ENCODE results near the gene ASCL1. TPM values are rescaled to one million over a fixed set of nuclear protein-coding genes. Genes with fewer than 3 reads are reported as not detected.

ASCL1 gene
- total RNA-seq, 2 experiments from 2014 or later = not detected

DNA sequence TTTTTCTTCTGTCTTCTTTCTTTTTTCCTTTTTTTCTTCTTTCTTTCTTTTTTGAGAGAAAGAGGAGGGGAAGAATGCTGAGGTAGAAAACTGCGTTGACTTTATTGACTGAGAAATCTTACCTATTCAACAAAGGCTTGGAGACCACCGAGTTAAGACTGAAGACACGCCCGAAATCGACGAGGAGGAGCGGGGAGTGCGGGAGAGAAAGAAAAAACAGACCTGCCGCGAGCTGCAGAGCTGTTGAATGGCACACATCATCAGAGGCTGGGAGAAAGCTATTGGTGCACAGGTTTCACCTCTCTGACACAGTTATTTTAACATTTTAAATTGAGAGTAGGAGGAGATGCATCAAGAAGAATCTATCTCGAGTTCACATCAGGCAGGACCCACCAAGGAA, 5.1 kb downstream of the ASCL1 start:
- ATAC-seq (ENCODE audit: poor library complexity) = no peak
- peaks cover 18% of the 10 kb centered on the region for H3K4me1 Mint-ChIP-seq (ENCODE audit: low read depth)
- Histone ChIP-seq H3K4me3 (ENCODE audit: low read length) (no peak overlapping the region), H3K27me3 (ENCODE audit: control insufficient read depth in 1 of 2, insufficient read depth in 2 of 2, low read length in 2 of 2) (peaks cover 69 to 98% of the 10 kb centered on the region in 2 experiments), H3K36me3 (ENCODE audit: insufficient read depth, low read length) (no peaks in the 10 kb centered on the region), H3K9me3 (ENCODE audit: control insufficient read depth in 1 of 2, insufficient read depth in 1 of 2, low read length in 2 of 2) (peaks cover 8 to 24% of the 10 kb centered on the region in 2 experiments), H3K27ac (ENCODE audit: low read depth in 1 of 2, low read length in 2 of 2) (no peak overlapping the region), H3K4me1 (ENCODE audit: insufficient read depth, low read length) (peaks cover 15% of the 10 kb centered on the region)
- H3K27ac Mint-ChIP-seq = no peak overlapping the region
- H3K9me3 Mint-ChIP-seq = peaks cover 6% of the 10 kb centered on the region
- intact Hi-C loops (cut with DNase I, micrococcal nuclease) = no loop called here
- H3K36me3 Mint-ChIP-seq (ENCODE audit: low read depth) = no peaks in the 10 kb centered on the region
- ChIA-PET CTCF (no interaction called here), POLR2A (no interaction called here)
- peaks cover 95% of the 10 kb centered on the region for H3K27me3 Mint-ChIP-seq
- TF ChIP-seq, protein P1, sequence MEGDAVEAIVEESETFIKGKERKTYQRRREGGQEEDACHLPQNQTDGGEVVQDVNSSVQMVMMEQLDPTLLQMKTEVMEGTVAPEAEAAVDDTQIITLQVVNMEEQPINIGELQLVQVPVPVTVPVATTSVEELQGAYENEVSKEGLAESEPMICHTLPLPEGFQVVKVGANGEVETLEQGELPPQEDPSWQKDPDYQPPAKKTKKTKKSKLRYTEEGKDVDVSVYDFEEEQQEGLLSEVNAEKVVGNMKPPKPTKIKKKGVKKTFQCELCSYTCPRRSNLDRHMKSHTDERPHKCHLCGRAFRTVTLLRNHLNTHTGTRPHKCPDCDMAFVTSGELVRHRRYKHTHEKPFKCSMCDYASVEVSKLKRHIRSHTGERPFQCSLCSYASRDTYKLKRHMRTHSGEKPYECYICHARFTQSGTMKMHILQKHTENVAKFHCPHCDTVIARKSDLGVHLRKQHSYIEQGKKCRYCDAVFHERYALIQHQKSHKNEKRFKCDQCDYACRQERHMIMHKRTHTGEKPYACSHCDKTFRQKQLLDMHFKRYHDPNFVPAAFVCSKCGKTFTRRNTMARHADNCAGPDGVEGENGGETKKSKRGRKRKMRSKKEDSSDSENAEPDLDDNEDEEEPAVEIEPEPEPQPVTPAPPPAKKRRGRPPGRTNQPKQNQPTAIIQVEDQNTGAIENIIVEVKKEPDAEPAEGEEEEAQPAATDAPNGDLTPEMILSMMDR (IDR thresholded peaks at IDR 0.05) = no peak
- H3K4me3 Mint-ChIP-seq = peak overlapping the region; percentile 5
- no peak for DNase-seq

DNA sequence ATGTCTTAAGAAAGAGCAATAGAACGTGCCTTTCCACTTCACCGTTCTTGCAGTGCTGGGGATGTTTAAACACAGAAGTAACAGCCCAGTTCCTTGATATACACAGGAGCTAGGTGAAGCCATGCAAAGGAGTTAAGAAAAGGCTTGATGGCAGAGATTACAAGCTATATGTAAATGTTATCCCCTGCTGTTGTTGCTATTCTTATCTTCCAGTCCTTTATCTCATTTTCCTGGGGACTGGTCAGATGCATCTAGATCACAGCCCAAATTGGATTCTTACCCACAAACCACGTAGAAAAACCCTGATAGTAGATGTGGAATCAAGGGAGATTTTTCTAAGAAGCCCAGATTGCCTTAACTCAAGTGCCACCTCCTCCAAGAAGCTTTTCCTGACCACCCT, 5.5 kb downstream of the ASCL1 start:
- Mint-ChIP-seq H3K4me1 (ENCODE audit: low read depth) (peaks cover 18% of the 10 kb centered on the region), H3K27me3 (peaks cover 95% of the 10 kb centered on the region), H3K9me3 (peaks cover 6% of the 10 kb centered on the region), H3K4me3 (no peak overlapping the region), H3K36me3 (ENCODE audit: low read depth) (no peaks in the 10 kb centered on the region), H3K27ac (no peak overlapping the region)
- peaks cover 8 to 19% of the 10 kb centered on the region in 2 experiments for H3K9me3 ChIP-seq (ENCODE audit: control insufficient read depth in 1 of 2, insufficient read depth in 1 of 2, low read length in 2 of 2)
- peaks cover 67 to 95% of the 10 kb centered on the region in 2 experiments for H3K27me3 ChIP-seq (ENCODE audit: control insufficient read depth in 1 of 2, insufficient read depth in 2 of 2, low read length in 2 of 2)
- ChIA-PET POLR2A (no interaction called here), CTCF (no interaction called here)
- no peaks in the 10 kb centered on the region for H3K36me3 ChIP-seq (ENCODE audit: insufficient read depth, low read length)
- intact Hi-C loops (cut with DNase I, micrococcal nuclease) = no loop called here
- no peak for DNase-seq
- H3K4me3 ChIP-seq (ENCODE audit: low read length) = no peak overlapping the region
- TF ChIP-seq, protein P1 (IDR thresholded peaks at IDR 0.05) = no peak
- ATAC-seq (ENCODE audit: poor library complexity) = no peak
- no peak overlapping the region for H3K27ac ChIP-seq (ENCODE audit: low read depth in 1 of 2, low read length in 2 of 2)
- H3K4me1 ChIP-seq (ENCODE audit: insufficient read depth, low read length) = peaks cover 11% of the 10 kb centered on the region

DNA sequence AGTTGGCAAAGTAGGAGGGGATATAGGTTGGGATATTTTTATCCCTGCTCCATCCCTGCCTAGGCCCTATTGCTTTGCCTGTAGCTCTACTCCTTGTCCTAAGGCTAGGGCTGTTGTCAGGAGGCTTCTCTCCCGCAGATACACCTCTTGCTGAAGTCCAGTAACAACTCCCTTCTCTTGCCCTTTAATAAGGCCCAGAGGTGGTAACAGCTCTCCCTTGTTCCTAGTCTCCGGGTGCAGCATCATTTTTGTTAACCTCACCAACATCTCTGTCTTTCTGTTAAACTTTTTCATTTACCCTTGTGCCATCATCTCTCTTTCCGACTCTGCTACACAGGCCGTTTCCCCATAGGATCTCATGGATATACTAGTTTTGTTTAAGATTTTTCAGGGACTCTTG, 6.3 kb downstream of the ASCL1 start:
- Histone ChIP-seq H3K27ac (ENCODE audit: low read depth in 1 of 2, low read length in 2 of 2) (no peak overlapping the region), H3K4me1 (ENCODE audit: insufficient read depth, low read length) (peaks cover 10% of the 10 kb centered on the region), H3K4me3 (ENCODE audit: low read length) (no peak overlapping the region), H3K9me3 (ENCODE audit: control insufficient read depth in 1 of 2, insufficient read depth in 1 of 2, low read length in 2 of 2) (peaks cover 8 to 13% of the 10 kb centered on the region in 2 experiments), H3K27me3 (ENCODE audit: control insufficient read depth in 1 of 2, insufficient read depth in 2 of 2, low read length in 2 of 2) (peaks cover 63 to 87% of the 10 kb centered on the region in 2 experiments), H3K36me3 (ENCODE audit: insufficient read depth, low read length) (no peaks in the 10 kb centered on the region)
- POLR2A ChIA-PET = no interaction called here
- TF ChIP-seq, protein P1 (IDR thresholded peaks at IDR 0.05) = no peak
- H3K36me3 Mint-ChIP-seq (ENCODE audit: low read depth) = no peaks in the 10 kb centered on the region
- intact Hi-C loops (cut with DNase I, micrococcal nuclease) = no loop called here
- DNase-seq (no peak), ATAC-seq (ENCODE audit: poor library complexity) (no peak)
- CTCF ChIA-PET = no interaction called here
- peaks cover 6% of the 10 kb centered on the region for H3K9me3 Mint-ChIP-seq
- peaks cover 100% of the 10 kb centered on the region for H3K27me3 Mint-ChIP-seq
- no peak overlapping the region for H3K27ac Mint-ChIP-seq
- no peak overlapping the region for H3K4me3 Mint-ChIP-seq
- peaks cover 18% of the 10 kb centered on the region for H3K4me1 Mint-ChIP-seq (ENCODE audit: low read depth)
